Upper lobe of left lung (tissue), 4 donors: ENCODE measurements around the gene ME3.

Experiments
- CTCF ChIP-seq, 6 experiments: fragments of 450-650 bp in 4 of 6; fragments of 200-600 bp in 2 of 6; sonication (generic) in 2 of 6; IDR thresholded peaks; one replicate each; pipeline ENCODE4 v1.5.1; 2016 to 2019; ENCODE audit warnings: antibody characterized with exemption in 6 of 6
- POLR2A ChIP-seq, 4 donors: fragments of 450-650 bp; IDR thresholded peaks; one replicate each; pipeline ENCODE4 v1.5.1; 2016 to 2017; ENCODE audit warnings: antibody characterized with exemption in 4 of 4, mild to moderate bottlenecking in 2 of 4

DNA sequence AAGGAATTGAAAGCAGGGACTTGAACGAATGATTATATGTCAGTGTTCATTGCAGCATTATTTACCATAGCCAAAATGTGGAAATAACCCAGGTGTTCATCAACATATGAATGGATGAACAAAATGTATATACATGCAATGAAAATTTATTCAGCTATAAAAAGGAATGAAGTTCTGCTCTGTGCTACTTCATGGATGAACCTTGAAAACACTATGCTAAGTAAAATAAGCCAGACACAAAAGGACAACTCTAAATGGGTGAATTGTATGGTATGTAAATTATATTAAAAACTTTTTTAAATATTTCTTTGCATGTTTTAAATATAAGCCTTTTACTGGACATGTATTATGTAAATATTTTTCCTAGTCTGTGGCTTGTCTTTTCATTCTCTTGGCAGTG lies 107.0 kb downstream of the ME3 start:
- TF ChIP-seq POLR2A (IDR thresholded peaks at IDR 0.05), result no peak
- no peak for TF ChIP-seq CTCF (IDR thresholded peaks at IDR 0.05)
